Activated CD4-positive, alpha-beta T cell treated with anti-CD3 and anti-CD28 coated beads for 48 hours (primary cell): ENCODE results near the gene TRIM37.
A peak's percentile ranks its signal among the peaks of the same experiment; 100 is the strongest.
"Not testable (repeated sequence)": the region's sequence is repeated elsewhere in the genome, so short reads cannot be mapped to it uniquely, and the experiment has no call there.

Experiments used
- DNase-seq: peaks from one replicate; pipeline ENCODE4 v3.0.0-alpha.2; 2020

Gene TRIM37, protein sequence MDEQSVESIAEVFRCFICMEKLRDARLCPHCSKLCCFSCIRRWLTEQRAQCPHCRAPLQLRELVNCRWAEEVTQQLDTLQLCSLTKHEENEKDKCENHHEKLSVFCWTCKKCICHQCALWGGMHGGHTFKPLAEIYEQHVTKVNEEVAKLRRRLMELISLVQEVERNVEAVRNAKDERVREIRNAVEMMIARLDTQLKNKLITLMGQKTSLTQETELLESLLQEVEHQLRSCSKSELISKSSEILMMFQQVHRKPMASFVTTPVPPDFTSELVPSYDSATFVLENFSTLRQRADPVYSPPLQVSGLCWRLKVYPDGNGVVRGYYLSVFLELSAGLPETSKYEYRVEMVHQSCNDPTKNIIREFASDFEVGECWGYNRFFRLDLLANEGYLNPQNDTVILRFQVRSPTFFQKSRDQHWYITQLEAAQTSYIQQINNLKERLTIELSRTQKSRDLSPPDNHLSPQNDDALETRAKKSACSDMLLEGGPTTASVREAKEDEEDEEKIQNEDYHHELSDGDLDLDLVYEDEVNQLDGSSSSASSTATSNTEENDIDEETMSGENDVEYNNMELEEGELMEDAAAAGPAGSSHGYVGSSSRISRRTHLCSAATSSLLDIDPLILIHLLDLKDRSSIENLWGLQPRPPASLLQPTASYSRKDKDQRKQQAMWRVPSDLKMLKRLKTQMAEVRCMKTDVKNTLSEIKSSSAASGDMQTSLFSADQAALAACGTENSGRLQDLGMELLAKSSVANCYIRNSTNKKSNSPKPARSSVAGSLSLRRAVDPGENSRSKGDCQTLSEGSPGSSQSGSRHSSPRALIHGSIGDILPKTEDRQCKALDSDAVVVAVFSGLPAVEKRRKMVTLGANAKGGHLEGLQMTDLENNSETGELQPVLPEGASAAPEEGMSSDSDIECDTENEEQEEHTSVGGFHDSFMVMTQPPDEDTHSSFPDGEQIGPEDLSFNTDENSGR

DNA sequence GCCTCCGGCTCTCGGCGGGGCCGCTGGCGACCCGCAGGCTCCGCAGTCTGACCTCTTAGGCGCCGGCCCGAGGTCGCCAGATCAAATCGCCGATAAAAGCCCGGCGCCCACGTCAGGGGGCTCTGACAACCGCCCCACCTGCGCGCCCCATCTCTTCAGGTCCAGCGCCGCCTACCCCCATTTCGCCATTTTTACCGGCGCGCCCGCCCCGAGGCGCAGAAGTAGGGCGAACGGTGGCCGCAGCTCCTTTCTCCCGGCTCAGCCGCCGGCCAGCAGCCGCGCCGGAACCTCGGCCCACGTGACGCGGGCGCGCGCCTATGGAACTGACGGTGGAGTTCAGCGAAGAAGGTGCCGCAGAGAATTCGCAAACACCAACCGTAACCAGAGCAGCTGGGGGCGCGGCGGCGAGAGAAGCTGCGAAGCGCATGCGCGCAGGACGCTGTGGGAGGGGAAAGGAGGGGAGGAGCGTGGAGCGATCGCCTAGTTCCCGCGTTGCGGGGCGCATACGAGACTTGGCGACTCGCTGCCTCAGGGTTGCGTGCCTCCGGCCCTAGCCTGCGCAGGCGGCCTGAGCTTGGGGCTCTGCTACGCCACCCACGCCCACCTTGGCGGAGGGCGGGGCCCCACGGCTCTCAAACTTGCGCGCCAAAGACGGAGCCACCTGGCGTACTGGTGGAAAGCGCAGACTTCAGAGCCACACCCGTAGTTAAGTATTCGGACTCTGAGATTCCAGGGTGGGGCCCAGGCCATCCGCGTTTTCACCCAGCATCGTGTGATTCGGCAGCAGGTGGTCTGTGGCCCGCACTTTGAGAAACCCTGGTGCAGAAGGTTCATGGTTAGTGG, at the start of gene TRIM37:
Gene TRIM37, minus strand, starts transcription at position 418 of the 843 bp plus-strand sequence. CDS start 419 bp downstream, outside the sequence.
- peak; percentile 99 for DNase-seq

- peak; percentile 93 for DNase-seq
These were observed 48.9 kb upstream of the TRIM37 start, which contains the start of gene PRR11 for GRCh38 chr17:59155439-59156177. Gene PRR11 (plus strand): TSS chr17:59155746. CDS start chr17:59169753, 14,007 bp downstream.

DNA sequence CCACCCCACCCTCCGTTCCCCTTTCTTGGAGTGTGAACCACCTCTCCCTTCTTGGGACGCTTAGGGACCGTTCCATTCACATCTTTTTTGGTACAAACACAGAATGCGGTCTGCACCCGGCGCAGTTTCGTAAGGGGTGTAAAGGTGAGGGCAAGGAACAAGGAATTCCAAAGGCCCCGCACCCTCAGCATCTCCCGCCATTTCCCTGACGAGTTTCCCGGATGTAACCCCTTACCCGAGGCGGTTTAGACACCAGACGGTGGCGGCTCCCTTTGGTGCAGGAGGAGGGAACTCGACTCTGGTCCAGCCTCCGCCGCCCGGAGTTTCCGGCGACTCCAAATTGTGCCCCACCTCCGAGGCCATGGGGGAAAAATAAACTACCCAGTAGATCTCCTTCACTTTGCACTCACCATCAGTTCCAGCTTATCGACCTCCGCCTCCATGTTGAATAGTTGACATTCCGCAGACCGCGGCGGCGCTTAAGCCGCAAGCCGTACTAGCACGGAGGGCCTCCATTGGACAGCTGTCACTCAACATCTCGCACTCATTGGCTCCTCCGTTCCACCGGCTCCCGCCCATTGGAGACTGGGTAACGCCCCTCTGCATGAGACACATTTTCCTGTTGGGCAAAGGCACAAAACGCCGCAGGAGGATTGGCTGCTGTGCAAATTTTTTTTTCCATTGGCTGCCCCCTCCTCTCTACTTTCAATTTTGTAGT, 48.2 kb upstream of the TRIM37 start, which contains the start of gene SKA2:
Gene SKA2, minus strand, starts transcription at position 466 of the 718 bp plus-strand sequence. Its CDS starts 23 bp downstream, at position 443.
- DNase-seq, result peak; percentile 98

DNA sequence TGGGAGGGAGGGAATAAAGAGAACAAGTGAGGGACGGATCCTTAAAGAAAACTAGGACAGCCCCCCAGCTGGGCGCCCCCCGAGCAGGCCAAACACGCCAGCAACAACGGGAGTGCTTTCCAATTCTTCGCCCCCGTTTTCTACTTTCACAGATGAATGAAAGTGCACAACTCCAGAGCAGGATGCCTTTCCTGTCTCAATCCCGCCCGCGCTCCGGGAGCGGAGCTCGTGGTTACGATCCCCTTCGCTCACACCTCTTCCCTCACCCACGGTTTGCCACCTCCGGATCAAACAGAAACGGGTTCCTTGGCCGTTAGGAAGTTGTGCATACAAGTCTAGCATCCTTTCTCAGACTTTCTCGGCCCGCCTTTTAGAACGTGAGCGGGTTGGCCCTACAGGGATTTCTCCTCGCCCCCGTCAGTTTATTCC, 47.6 kb upstream of the TRIM37 start:
- DNase-seq, result peak; percentile 56

- no peak for DNase-seq
These were observed 46.2 kb upstream of the TRIM37 start for GRCh38 chr17:59152925-59153324.

GRCh38 chr17:59151591-59151990, 44.9 kb upstream of the TRIM37 start:
- DNase-seq, result no peak

DNA sequence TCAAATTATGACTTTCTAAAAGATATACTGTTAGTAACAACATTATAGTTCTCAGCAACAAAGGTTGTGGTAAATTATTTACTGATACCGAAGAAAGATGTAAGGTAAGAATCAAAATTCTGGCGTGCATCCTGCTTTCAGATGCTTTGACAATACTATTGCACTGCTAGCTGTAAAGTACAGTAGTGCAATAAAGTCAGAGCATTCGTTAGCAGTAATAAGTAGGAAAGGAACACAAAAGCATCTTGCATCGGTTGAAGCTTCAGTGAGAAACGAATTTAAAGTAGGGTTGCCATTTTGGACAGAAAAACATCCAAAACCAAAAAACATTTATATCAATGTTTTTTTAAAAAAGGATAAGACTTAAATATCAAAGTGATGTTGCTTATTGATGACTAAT, 44.3 kb upstream of the TRIM37 start:
- DNase-seq, result no peak

- peak; percentile 25 for DNase-seq
These were observed 43.3 kb upstream of the TRIM37 start for GRCh38 chr17:59149841-59150511.

GRCh38 chr17:59149051-59149450, 42.4 kb upstream of the TRIM37 start:
- no peak for DNase-seq

DNA sequence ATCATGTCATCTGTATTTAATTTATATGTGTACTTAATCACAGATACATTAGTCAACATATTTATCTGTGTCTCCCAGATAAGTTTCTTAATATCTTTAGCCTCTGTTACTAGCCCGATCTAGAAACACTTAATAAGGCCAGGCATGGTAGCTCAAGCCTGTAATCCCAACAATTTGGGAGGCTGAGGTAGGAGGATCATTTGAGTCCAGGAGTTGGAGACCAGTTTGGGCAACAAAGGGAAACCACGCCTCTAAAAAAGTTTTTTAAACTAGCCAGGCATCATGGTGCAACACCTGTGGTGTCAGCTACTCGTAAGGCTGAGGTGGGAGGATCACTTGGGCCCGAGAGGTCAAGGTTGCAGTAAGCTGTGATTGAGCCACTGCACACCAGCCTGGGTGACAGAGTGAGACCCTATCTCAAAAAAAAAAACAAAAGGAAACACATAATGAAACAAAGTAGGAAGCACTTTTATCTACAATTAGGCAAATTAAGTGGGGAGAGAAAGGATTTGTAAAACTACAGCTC, 39.0 kb upstream of the TRIM37 start:
- no peak for DNase-seq

DNA sequence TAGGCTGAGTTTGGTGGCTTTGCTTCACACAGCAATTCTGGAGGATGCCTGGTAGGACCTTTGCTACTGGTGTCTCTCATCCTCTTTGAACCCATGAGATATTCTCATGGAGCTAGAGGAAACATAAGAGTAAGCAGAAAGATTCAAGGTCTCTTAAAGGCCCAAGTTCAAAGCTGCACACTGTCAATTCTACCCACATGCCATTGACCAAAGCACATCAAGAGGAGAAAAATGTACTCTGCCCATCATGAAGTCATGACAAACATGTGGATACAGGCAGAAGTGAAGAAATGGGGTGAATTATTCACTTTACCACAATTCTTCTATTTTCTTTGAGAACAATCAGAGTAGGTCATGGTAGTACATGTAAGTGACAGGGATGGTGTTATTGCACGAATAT, 35.2 kb upstream of the TRIM37 start:
- DNase-seq, result no peak

- no peak for DNase-seq
These were observed 33.3 kb upstream of the TRIM37 start for GRCh38 chr17:59139939-59140338.

GRCh38 chr17:59138339-59138738, 31.7 kb upstream of the TRIM37 start:
- DNase-seq, result not testable (repeated sequence)

- no peak for DNase-seq
These were observed 24.5 kb upstream of the TRIM37 start for GRCh38 chr17:59131131-59131530.

DNA sequence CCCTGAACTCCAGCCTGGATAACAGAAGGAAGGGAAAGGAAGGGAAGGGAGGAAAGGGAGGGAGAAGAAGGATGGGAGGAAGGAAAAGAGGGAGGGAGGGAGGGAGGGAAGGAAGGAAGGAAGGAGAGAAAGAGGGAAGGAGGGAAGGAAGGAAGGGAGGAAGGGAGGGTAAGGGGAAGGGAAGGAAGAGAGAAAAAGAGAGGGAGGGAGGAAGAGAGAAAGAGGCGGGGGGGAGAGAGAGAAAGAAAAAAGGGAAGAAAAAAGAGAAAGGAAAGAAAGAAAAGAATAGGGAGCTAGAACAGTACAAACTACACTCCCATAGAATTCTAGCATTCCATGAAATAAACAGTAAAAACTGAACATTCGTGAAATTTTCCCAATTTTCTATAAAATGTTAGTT, 23.1 kb upstream of the TRIM37 start:
- DNase-seq, result no peak

GRCh38 chr17:59126809-59127417, 20.2 kb upstream of the TRIM37 start:
- no peak for DNase-seq

GRCh38 chr17:59124665-59125064, 18.0 kb upstream of the TRIM37 start:
- DNase-seq, result no peak

DNA sequence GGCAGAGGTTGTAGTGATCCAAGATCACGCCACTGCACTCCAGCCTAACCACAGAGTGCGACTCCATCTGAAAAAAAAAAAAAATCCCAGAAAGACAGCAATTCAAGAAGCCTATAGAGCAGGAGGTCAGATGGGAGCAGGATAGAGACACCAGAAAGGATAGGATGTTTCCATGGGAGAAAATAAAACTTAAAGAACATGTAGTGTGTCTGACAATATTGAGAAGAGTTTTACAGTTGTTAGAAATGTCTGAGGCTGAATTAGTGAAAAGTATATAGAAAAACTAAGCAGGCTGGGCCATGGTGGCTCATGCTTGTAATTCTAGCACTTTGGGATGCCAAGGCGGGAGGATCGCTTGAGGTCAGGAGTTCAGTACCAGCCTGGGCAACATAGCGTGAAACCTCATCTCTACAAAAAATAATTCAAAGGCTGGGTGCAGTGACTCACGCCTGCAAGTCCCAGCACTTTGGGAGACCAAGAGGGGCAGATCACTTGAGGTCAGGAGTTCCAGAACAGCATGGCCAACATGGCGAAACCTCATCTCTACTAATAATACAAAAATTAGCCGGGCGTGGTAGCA, 15.3 kb upstream of the TRIM37 start:
- no peak for DNase-seq

DNA sequence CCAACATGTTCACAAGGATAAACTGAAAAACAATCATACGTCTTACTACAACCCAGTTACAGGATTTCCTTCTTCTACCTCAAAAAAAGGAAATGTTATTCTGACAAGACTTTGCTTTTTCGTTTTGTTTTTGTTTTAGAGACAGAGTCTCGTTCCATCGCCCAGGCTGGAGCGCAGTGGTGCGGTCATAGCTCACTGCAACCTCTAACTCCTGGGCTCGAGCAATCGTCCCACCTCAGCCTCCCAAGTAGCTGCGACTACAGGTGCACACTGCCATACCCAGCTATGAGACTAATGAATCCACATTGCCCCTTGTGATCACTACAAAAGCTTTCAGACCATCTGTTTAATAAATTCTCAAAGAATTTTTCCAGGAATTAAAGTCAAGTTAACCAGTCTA, 8.8 kb upstream of the TRIM37 start:
- no peak for DNase-seq
